ENCODE results near the gene WASF3. TPM values are rescaled to one million over a fixed set of nuclear protein-coding genes. Genes with fewer than 3 reads are reported as not detected.

WASF3 gene
- total and polyA plus RNA-seq, 10 donors: 1.7 to 16.4 (median 8.4) TPM

DNA sequence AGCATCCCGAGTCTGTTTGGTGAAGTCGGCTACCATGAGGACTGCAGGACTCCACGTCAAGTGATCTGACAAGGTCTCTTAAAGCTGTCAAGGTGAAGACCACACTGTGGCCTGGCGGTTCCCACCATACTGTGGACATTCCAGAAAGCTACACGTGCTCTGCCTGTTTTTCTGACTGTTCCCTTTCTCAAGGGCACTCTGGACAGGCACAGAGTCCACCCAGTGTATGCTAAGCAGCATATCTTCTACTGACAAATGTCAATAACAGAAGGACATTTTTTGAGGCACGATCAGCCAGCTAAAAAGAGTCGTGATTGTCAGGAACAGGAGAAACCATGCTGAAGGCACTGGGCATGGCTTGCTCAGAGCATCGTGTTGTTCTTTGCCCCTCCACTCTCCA lies 12.8 kb upstream of the WASF3 start:
- H3K27me3 ChIP-seq (replicated peaks in 1 of 7): peaks cover 0 to 30% (median 0%) of the 10 kb centered on the region in 7 donors
- H3K9me3 ChIP-seq: no peaks in the 10 kb centered on the region
- H3K27ac ChIP-seq: no peak overlapping the region
- no peak for TF ChIP-seq POLR2AphosphoS5 (IDR thresholded peaks at IDR 0.05)
- TF ChIP-seq, protein P1, sequence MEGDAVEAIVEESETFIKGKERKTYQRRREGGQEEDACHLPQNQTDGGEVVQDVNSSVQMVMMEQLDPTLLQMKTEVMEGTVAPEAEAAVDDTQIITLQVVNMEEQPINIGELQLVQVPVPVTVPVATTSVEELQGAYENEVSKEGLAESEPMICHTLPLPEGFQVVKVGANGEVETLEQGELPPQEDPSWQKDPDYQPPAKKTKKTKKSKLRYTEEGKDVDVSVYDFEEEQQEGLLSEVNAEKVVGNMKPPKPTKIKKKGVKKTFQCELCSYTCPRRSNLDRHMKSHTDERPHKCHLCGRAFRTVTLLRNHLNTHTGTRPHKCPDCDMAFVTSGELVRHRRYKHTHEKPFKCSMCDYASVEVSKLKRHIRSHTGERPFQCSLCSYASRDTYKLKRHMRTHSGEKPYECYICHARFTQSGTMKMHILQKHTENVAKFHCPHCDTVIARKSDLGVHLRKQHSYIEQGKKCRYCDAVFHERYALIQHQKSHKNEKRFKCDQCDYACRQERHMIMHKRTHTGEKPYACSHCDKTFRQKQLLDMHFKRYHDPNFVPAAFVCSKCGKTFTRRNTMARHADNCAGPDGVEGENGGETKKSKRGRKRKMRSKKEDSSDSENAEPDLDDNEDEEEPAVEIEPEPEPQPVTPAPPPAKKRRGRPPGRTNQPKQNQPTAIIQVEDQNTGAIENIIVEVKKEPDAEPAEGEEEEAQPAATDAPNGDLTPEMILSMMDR (IDR thresholded peaks at IDR 0.05 in 8 of 11, conservative IDR thresholded peaks at IDR 0.05 in 3 of 11): no peak
- 72 to 80% (median 79%) methylated on average over 8 of the region's 8 CpGs for WGBS, 5 donors
- H3K36me3 ChIP-seq: no peaks in the 10 kb centered on the region
- DNase-seq: no peak
- H3K4me1 ChIP-seq: no peaks in the 10 kb centered on the region
- H3K4me3 ChIP-seq: no peak overlapping the region
- intact Hi-C loops (cut with DNase I; ENCODE audit: low total_unique reads): no loop called here

DNA sequence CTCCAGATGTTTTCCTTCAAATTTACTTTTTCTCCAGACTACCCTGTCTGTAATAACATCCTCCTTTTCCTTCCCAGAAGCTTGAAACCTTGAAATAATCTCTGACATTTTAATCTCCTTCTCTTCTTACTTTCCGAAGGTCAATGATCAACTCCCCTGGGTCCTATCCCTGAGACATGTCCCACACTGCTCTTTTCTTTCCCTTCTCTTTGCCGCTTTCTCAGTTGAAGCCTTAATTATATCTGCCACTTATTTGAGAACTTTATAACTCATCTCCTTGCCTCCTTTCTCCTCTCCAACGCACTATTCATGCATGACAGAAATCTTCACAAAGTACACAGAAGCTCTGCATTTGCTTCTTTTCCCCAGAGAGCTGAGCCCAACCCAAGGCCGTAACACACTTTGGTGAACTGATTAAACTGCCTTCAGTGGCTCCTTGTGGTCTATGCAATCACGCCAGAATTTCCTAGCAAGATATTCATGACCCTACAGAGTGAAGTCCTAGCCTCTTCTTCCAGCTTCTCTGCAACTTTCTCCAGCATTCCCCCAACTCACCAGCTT lies 9.2 kb upstream of the WASF3 start:
- H3K9me3 ChIP-seq: no peaks in the 10 kb centered on the region
- H3K4me1 ChIP-seq: no peaks in the 10 kb centered on the region
- TF ChIP-seq POLR2A (IDR thresholded peaks at IDR 0.05) (no peak), POLR2AphosphoS5 (IDR thresholded peaks at IDR 0.05) (no peak)
- TF ChIP-seq, protein P1 (IDR thresholded peaks at IDR 0.05 in 8 of 11, conservative IDR thresholded peaks at IDR 0.05 in 3 of 11): no peak
- intact Hi-C loops (cut with DNase I; ENCODE audit: low total_unique reads): no loop called here
- H3K4me3 ChIP-seq: no peak overlapping the region
- H3K27ac ChIP-seq: no peak overlapping the region
- H3K36me3 ChIP-seq: no peaks in the 10 kb centered on the region
- no peak for DNase-seq
- H3K27me3 ChIP-seq (replicated peaks in 1 of 7): peaks cover 0 to 35% (median 0%) of the 10 kb centered on the region in 7 donors
- 66 to 81% (median 70%) methylated on average over 5 of the region's 5 CpGs for WGBS, 5 donors

DNA sequence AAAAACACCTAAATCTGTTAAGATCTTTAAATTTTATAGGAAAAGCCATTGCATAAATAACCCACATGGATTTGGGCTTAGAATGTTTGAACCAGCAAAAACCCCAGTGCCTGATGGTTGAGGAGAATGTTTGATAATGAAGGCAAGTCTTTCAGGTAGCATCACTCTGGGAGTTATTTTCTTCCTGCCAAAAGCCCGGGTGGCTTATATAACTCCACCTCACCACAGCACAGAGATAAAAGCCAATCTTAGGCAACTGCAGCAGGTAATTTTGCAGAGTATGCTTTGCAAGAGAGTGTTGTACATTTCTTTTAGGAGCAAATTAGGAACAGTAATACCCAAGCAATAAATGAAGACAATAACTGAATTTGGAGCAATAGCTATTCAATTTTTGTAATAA lies 7.8 kb upstream of the WASF3 start:
- Histone ChIP-seq H3K36me3 (no peaks in the 10 kb centered on the region), H3K4me3 (no peak overlapping the region), H3K4me1 (no peaks in the 10 kb centered on the region), H3K27me3 (replicated peaks in 1 of 7) (peaks cover 0 to 35% (median 0%) of the 10 kb centered on the region in 7 donors), H3K9me3 (no peaks in the 10 kb centered on the region), H3K27ac (no peak overlapping the region)
- intact Hi-C loops (cut with DNase I; ENCODE audit: low total_unique reads): no loop called here
- DNase-seq: no peak
- WGBS, 5 donors: 24 to 46% (median 39%) methylated on average over 1 of the region's 1 CpG
- TF ChIP-seq, protein P1 (IDR thresholded peaks at IDR 0.05 in 8 of 11, conservative IDR thresholded peaks at IDR 0.05 in 3 of 11): no peak
- TF ChIP-seq POLR2A (IDR thresholded peaks at IDR 0.05): no peak
- no peak for TF ChIP-seq POLR2AphosphoS5 (IDR thresholded peaks at IDR 0.05)

DNA sequence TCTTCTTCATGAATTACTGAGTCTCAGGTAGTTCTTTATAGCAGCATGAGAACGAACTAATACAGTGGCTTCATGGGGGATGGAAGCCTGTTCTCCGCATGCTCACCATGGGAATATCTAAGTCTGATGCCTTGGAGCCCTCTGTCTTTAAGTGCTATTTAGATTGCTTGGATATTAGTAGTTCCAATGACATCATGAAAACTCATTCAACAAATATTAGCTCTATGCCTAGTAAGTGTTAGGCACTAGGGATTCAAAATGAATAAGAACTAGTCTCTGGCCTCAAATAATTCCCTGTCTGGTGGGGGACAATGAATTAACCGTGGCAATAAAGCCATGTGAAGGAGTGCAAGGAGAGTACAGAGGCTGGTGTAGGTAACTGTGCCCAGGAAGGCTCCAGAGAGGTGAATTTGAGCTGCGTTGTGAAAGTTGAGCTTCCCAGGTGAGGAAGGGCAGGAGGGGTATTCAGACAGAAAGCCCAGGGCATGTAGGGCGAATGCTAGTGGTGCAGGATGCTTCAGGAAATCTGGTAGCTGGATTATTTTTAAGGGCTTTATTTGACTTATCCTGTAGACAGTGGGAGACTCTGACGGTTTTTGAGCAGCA lies 6.1 kb upstream of the WASF3 start:
- Histone ChIP-seq H3K27me3 (replicated peaks in 1 of 7) (peaks cover 0 to 35% (median 0%) of the 10 kb centered on the region in 7 donors), H3K9me3 (peaks cover 0 to 4% (median 0%) of the 10 kb centered on the region in 8 donors), H3K4me1 (no peaks in the 10 kb centered on the region), H3K4me3 (no peak overlapping the region), H3K36me3 (no peaks in the 10 kb centered on the region), H3K27ac (no peak overlapping the region)
- DNase-seq: no peak
- intact Hi-C loops (cut with DNase I; ENCODE audit: low total_unique reads): no loop called here
- TF ChIP-seq, protein P1 (IDR thresholded peaks at IDR 0.05 in 8 of 11, conservative IDR thresholded peaks at IDR 0.05 in 3 of 11): no peak
- TF ChIP-seq POLR2AphosphoS5 (IDR thresholded peaks at IDR 0.05) (no peak), POLR2A (IDR thresholded peaks at IDR 0.05) (no peak)
- WGBS, 5 donors: 72 to 79% (median 77%) methylated on average over 6 of the region's 6 CpGs

All from spleen (tissue), 11 donors.